Activated CD8-positive, alpha-beta T cell treated with anti-CD3 and anti-CD28 coated beads for 36 hours (primary cell): Measurements from ENCODE around the gene KRT79. TPM values are rescaled to one million over a fixed set of nuclear protein-coding genes. Genes with fewer than 3 reads are reported as not detected.

Experiments used
- ATAC-seq: fragments of 200-7000 bp; cut with Tn5 transposase; one replicate; pipeline ENCODE4 v1.10.0; 2021; ENCODE audit warnings: mild to moderate bottlenecking, moderate library complexity
- CTCF ChIA-PET: fragments of 350-600 bp; sonication (Branson Sonifier 250); formaldehyde crosslinking; loops from one replicate; lab custom pipeline; 2021; ENCODE audit warnings: antibody characterized with exemption; lab: Charles Lee
- POLR2A ChIA-PET: fragments of 350-600 bp; sonication (Branson Sonifier 250); formaldehyde crosslinking; loops from one replicate; lab custom pipeline; 2021; ENCODE audit warnings: antibody characterized with exemption; lab: Charles Lee
- DNase-seq: peaks from one replicate; pipeline ENCODE4 v3.0.0-alpha.2; 2020
- H3K27ac Mint-ChIP-seq: one replicate; pipeline ENCODE4 v1.8.0; 2021; ENCODE audit warnings: mild to moderate bottlenecking, mixed read lengths
- H3K27me3 Mint-ChIP-seq: one replicate; pipeline ENCODE4 v1.8.0; 2021; ENCODE audit warnings: mixed read lengths
- H3K36me3 Mint-ChIP-seq: one replicate; pipeline ENCODE4 v1.8.0; 2021; ENCODE audit warnings: low read depth, mixed read lengths
- H3K4me1 Mint-ChIP-seq: one replicate; pipeline ENCODE4 v1.8.0; 2021; ENCODE audit warnings: low read depth, mixed read lengths
- H3K4me3 Mint-ChIP-seq: one replicate; pipeline ENCODE4 v1.8.0; 2021; ENCODE audit warnings: mild to moderate bottlenecking, moderate library complexity, mixed read lengths
- H3K9me3 Mint-ChIP-seq: one replicate; pipeline ENCODE4 v1.8.0; 2021; ENCODE audit warnings: mixed read lengths
- CTCF ChIP-seq: fragments of 200-600 bp; IDR thresholded peaks from one replicate; pipeline ENCODE4 v1.8.0; 2022; ENCODE audit warnings: antibody characterized with exemption, mild to moderate bottlenecking
- intact Hi-C: fragments of 100-400 bp; cut with micrococcal nuclease; formaldehyde crosslinking; loops from one replicate; pipeline ENCODE4 v1.10.0; 2022
- total RNA-seq, 2 experiments: library from RNA; stranded (reverse); gene quantifications; one replicate each; pipeline ENCODE4 v1.2.3, GENCODE V29; 2021

Gene KRT79
- total RNA-seq, 2 experiments from 2014 or later = 0.87 to 1.6 TPM

- DNase-seq (no peak), ATAC-seq (no peak)
- Mint-ChIP-seq H3K27me3 (no peaks in the 10 kb centered on the region), H3K9me3 (no peaks in the 10 kb centered on the region), H3K4me3 (no peak overlapping the region), H3K36me3 (no peaks in the 10 kb centered on the region), H3K27ac (no peak overlapping the region), H3K4me1 (peaks cover 7% of the 10 kb centered on the region)
- intact Hi-C loops = no loop called here
- ChIA-PET CTCF (interaction anchor here (1.3 kb wide), 1 partner anchor 85 kb away, joined by 4 read pairs; no protein-coding TSS in a partner anchor), POLR2A (no interaction called here)
- no peak for TF ChIP-seq CTCF
Measured at GRCh38 chr12:52798671-52799504, 35.2 kb downstream of the KRT79 start.

- Mint-ChIP-seq H3K4me1 (peaks cover 7% of the 10 kb centered on the region), H3K4me3 (no peak overlapping the region), H3K27ac (no peak overlapping the region), H3K36me3 (no peaks in the 10 kb centered on the region), H3K9me3 (no peaks in the 10 kb centered on the region), H3K27me3 (no peaks in the 10 kb centered on the region)
- TF ChIP-seq CTCF = no peak
- CTCF ChIA-PET = interaction anchor here (1.2 to 1.3 kb wide), 2 partner anchors 75 to 86 kb away, joined by 3 to 4 read pairs; no protein-coding TSS in a partner anchor
- intact Hi-C loops = no loop called here
- DNase-seq (no peak), ATAC-seq (no peak)
- POLR2A ChIA-PET = no interaction called here
Measured at GRCh38 chr12:52798003-52798670, 36.0 kb downstream of the KRT79 start.

GRCh38 chr12:52797529-52797894 is 36.6 kb downstream of the KRT79 start:
- no peak for TF ChIP-seq CTCF
- POLR2A ChIA-PET = no interaction called here
- no peak overlapping the region for H3K4me3 Mint-ChIP-seq
- ATAC-seq (no peak), DNase-seq (no peak)
- no peak overlapping the region for H3K27ac Mint-ChIP-seq
- peaks cover 7% of the 10 kb centered on the region for H3K4me1 Mint-ChIP-seq
- H3K9me3 Mint-ChIP-seq = no peaks in the 10 kb centered on the region
- no peaks in the 10 kb centered on the region for H3K36me3 Mint-ChIP-seq
- intact Hi-C loops = no loop called here
- CTCF ChIA-PET = interaction anchor here (1.2 to 1.3 kb wide), 2 partner anchors 76 to 87 kb away, joined by 3 to 4 read pairs; no protein-coding TSS in a partner anchor
- H3K27me3 Mint-ChIP-seq = no peaks in the 10 kb centered on the region

- H3K36me3 Mint-ChIP-seq = no peaks in the 10 kb centered on the region
- ChIA-PET POLR2A (no interaction called here), CTCF (interaction anchor here (0.5 to 1.4 kb wide), 4 partner anchors 59 to 83 kb away, joined by 3 to 4 read pairs (median 4); no protein-coding TSS in a partner anchor)
- peaks cover 7% of the 10 kb centered on the region for H3K4me1 Mint-ChIP-seq
- no peak overlapping the region for H3K4me3 Mint-ChIP-seq
- no peak for TF ChIP-seq CTCF
- H3K27me3 Mint-ChIP-seq = no peaks in the 10 kb centered on the region
- no peak overlapping the region for H3K27ac Mint-ChIP-seq
- H3K9me3 Mint-ChIP-seq = no peaks in the 10 kb centered on the region
- ATAC-seq = no peak
- DNase-seq = no peak
- intact Hi-C loops = no loop called here
Measured at GRCh38 chr12:52796839-52797528, 37.1 kb downstream of the KRT79 start.
